ENCODE measurements around the gene CASP12. TPM values are rescaled to one million over a fixed set of nuclear protein-coding genes. Genes with fewer than 3 reads are reported as not detected.

CASP12 gene
- total RNA-seq (2022; extraction: Qiagen RNA extraction): not detected in 5 replicates

DNA sequence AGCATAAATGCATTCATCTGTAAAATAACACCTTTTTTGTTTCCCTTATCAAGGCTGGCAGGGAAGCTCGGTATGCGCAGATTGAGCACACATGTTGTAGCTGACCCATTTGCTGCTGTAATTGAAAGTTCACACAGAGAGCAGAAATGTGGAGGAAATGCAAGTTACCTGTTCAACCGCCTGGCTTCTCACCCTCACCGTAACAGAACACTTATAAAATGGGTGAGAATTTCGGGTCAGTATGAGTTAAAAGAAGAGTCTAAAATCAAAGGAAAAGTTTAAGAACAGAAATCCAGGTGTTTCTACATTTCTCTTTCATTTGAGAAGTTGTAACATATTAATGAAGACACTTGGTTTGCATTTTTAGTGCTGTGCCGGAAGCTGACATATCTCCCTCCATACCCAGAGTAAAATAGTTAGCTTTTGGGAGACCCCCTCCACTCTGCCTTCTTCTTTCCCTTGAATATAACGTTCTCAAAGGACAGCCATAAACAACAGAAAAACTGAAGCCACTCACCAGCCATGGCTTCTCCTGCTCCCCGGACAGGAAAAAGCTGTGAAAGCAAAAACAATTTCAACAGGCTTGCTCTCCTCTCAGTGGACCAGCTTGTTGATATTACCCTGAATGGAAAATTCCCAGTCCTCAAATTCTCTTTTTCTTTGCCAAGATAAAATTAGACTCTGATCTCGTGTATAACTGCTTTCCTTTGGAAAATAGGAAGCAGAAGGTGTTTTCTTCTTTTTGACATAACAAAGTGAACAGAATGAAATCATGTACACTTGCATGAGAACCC, at the start of gene CASP12:
Gene CASP12 (minus strand): TSS at position 570 of the 794 bp plus-strand sequence.

Other genes with a start within 250 kb of the CASP12 start
- gene CASP4, start 70.1 kb upstream of the CASP12 start, total RNA-seq (2022; extraction: Qiagen RNA extraction): 3.8 to 5.7 TPM (median 5.0 TPM) in 5 replicates
- not detected in 5 replicates for gene CASP5, start 124.7 kb upstream of the CASP12 start, total RNA-seq (2022; extraction: Qiagen RNA extraction)
- gene CASP1, start 136.7 kb upstream of the CASP12 start, total RNA-seq (2022; extraction: Qiagen RNA extraction): 0.22 to 0.47 TPM (median 0.37 TPM) in 4 of 5 replicates, not detected in the other
- gene CARD16, start 146.9 kb upstream of the CASP12 start, total RNA-seq (2022; extraction: Qiagen RNA extraction): 0.15 to 0.25 TPM in 2 of 5 replicates, not detected in the others
- gene CARD18, start 241.3 kb upstream of the CASP12 start, total RNA-seq (2022; extraction: Qiagen RNA extraction): not detected in 5 replicates